Ectodermal cell (in vitro differentiated cells): Measurements from ENCODE around the gene SCAPER. TPM values are rescaled to one million over a fixed set of nuclear protein-coding genes. Genes with fewer than 3 reads are reported as not detected.
A peak's percentile ranks its signal among the peaks of the same experiment; 100 is the strongest.

Experiments
- H3K27ac ChIP-seq: 2 replicates; pipeline ENCODE4 v1.7.0; 2013; ENCODE audit warnings: mild to moderate bottlenecking, low read depth, low read length; ENCODE audit not compliant: insufficient read depth, poor library complexity, severe bottlenecking
- H3K27me3 ChIP-seq: 2 replicates; pipeline ENCODE4 v1.7.0; 2013; ENCODE audit warnings: mild to moderate bottlenecking, low read length; ENCODE audit not compliant: insufficient read depth, control insufficient read depth, poor library complexity, severe bottlenecking
- H3K36me3 ChIP-seq: one replicate; pipeline ENCODE4 v1.7.0; 2013; ENCODE audit warnings: low read length; ENCODE audit not compliant: control insufficient read depth, insufficient read depth
- H3K4me1 ChIP-seq: one replicate; pipeline ENCODE4 v1.7.0; 2013; ENCODE audit warnings: low read length; ENCODE audit not compliant: control insufficient read depth, insufficient read depth
- H3K4me3 ChIP-seq: 2 replicates; pipeline ENCODE4 v1.7.0; 2013; ENCODE audit warnings: low read depth, low read length, control low read depth; ENCODE audit not compliant: insufficient read depth
- H3K9me3 ChIP-seq: 2 replicates; pipeline ENCODE4 v1.7.0; 2013; ENCODE audit warnings: mild to moderate bottlenecking, low read length, moderate library complexity; ENCODE audit not compliant: control insufficient read depth
- WGBS, 2 experiments: methylation state at CpG; one replicate each; pipeline ENCODE4 v1.1.7; 2013; ENCODE audit warnings: missing lambda C conversion rate in 2 of 2; 5-methylcytosine and 5-hydroxymethylcytosine counted together
- polyA plus RNA-seq, 4 experiments: library from polyadenylated mRNA; stranded (reverse); fragments of 50-300 nt; gene quantifications; one replicate each; pipeline ENCODE4 v1.2.3, GENCODE V29; 2013

The SCAPER gene, protein sequence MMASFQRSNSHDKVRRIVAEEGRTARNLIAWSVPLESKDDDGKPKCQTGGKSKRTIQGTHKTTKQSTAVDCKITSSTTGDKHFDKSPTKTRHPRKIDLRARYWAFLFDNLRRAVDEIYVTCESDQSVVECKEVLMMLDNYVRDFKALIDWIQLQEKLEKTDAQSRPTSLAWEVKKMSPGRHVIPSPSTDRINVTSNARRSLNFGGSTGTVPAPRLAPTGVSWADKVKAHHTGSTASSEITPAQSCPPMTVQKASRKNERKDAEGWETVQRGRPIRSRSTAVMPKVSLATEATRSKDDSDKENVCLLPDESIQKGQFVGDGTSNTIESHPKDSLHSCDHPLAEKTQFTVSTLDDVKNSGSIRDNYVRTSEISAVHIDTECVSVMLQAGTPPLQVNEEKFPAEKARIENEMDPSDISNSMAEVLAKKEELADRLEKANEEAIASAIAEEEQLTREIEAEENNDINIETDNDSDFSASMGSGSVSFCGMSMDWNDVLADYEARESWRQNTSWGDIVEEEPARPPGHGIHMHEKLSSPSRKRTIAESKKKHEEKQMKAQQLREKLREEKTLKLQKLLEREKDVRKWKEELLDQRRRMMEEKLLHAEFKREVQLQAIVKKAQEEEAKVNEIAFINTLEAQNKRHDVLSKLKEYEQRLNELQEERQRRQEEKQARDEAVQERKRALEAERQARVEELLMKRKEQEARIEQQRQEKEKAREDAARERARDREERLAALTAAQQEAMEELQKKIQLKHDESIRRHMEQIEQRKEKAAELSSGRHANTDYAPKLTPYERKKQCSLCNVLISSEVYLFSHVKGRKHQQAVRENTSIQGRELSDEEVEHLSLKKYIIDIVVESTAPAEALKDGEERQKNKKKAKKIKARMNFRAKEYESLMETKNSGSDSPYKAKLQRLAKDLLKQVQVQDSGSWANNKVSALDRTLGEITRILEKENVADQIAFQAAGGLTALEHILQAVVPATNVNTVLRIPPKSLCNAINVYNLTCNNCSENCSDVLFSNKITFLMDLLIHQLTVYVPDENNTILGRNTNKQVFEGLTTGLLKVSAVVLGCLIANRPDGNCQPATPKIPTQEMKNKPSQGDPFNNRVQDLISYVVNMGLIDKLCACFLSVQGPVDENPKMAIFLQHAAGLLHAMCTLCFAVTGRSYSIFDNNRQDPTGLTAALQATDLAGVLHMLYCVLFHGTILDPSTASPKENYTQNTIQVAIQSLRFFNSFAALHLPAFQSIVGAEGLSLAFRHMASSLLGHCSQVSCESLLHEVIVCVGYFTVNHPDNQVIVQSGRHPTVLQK (N-terminal part only)
- 8.1 TPM for polyA plus RNA-seq (2013, experiment 1 of 4)
- polyA plus RNA-seq (2013, experiment 2 of 4): 10.9 TPM
- polyA plus RNA-seq (2013, experiment 3 of 4): 7.6 TPM
- 10.1 TPM for polyA plus RNA-seq (2013, experiment 4 of 4)

DNA sequence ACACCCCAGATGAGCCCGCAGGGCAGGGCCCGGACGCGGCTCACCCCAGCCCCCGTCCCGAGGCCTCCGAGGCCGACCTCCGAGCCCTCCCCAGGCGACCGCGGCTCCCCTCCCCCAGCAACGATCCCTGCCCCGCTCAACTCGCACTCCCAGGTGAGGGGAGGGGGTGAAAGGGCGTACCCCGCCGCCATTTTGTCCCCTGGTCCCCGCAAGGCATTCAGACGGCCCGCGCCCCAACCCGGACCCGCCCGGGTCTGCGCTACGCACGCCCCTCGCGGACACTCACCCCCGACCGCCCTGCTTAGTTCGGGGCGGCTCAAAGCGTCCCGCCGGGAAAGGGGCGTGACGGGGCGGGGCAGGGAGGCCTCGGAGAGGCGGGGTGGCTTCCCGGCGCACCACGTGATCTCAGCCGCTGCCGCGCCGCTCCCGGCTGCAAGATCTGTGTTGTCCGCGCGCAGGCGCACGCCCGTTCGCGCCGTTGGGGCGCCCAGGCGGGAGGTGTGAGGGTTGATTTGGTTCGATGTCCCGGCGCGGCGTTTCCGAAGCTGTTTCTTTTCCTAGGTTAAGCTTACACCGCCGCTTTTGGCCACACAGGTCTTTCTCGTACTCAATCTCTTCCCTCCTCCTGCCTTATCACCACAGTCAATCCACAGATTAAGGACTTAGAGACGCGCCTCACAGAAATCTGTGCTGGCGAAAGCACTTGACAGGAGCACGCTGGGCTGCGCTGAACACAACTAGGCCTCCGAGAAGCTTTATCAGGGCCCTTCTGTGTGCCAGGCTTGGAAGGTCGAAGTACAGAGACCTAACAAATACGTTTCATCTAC is at the start of gene SCAPER:
TSS of gene SCAPER (minus strand) at position 328 of the 827 bp plus-strand sequence. CDS start 21,523 bp downstream, outside the sequence.
- WGBS, 2 experiments: 2 to 3% methylated on average over 78 of the region's 78 CpGs

DNA sequence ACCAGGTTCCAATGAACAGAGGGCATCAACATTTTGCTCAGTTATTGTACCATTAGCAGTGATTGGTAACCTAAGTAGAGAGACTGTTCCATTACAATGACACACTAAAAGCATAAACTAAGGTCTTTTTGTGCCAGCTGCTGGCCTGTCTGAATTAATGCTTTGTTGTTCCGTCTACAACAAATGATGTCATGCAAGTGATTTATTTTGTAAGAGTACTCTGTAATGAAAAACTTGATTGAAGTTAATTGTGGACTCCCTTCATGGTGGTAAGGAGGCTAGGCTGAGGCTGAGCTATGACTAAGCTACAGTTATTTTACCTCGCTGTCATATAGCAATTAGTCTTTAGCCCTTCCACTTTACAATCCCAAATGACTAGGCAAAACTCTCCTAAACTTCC is 49.6 kb upstream of the SCAPER start:
- H3K36me3 ChIP-seq: peaks cover 3% of the 10 kb centered on the region
- H3K4me1 ChIP-seq: peaks cover 9% of the 10 kb centered on the region
- H3K9me3 ChIP-seq: no peaks in the 10 kb centered on the region
- WGBS, 2 experiments: 87 to 92% methylated on average over 2 of the region's 2 CpGs
- no peaks in the 10 kb centered on the region for H3K27me3 ChIP-seq
- no peak overlapping the region for H3K4me3 ChIP-seq
- H3K27ac ChIP-seq: no peak overlapping the region

More for the DNA sequence above, at the start of gene SCAPER:
- peak within 1 kb of the TSS; percentile 76 for H3K4me3 ChIP-seq
- no peaks in the 10 kb centered on the region for H3K36me3 ChIP-seq
- H3K9me3 ChIP-seq: no peaks in the 10 kb centered on the region
- peak within 1 kb of the TSS; percentile 26 for H3K27ac ChIP-seq
- H3K4me1 ChIP-seq: peaks cover 6% of the 10 kb centered on the region
- H3K27me3 ChIP-seq: peaks cover 19% of the 10 kb centered on the region

DNA sequence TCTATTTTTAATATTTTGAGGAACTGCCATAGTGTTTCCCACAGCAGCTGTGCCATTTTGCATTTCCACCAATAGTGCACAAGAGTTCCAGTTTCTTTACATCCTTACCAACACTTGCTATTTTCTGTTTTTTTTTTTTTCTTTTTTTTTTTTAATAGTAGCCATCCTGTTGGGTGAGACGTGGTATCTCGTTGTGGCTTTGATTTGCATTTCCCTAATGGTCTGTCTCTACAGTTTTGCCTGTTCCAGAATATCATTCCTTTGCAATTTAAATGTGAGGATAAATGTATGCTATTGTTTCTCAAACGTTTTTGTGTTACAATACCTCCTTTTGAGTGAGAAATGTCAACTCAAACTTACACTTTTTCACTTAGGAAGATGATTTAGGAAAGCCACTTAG is 48.8 kb upstream of the SCAPER start:
- no peaks in the 10 kb centered on the region for H3K27me3 ChIP-seq
- no peak overlapping the region for H3K4me3 ChIP-seq
- no peak overlapping the region for H3K27ac ChIP-seq
- H3K4me1 ChIP-seq: peaks cover 9% of the 10 kb centered on the region
- H3K9me3 ChIP-seq: no peaks in the 10 kb centered on the region
- peaks cover 5% of the 10 kb centered on the region for H3K36me3 ChIP-seq
- WGBS, 2 experiments: 66 to 80% methylated on average over 1 to 3 of the region's 3 CpGs

DNA sequence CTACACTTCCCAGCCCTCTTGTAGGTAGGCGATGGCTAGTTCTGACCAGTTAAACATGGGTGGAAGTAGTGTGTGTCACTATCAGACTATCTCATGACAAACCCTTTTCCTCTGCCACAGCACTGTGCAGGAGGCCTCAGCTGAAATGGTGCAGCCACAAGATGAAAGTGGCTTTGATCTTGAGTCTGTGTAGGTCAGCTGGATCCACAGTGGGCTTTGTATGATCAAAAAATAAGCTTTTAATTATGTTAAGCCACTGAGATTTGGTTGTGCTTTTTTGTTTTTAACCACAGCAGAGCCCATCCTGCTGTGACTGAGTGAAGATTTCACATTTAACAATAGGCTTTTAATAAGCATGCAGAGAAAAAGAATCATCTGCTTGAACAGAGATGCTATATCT is 46.1 kb upstream of the SCAPER start:
- Histone ChIP-seq H3K4me3 (no peak overlapping the region), H3K27ac (peak overlapping the region; percentile 11), H3K9me3 (no peaks in the 10 kb centered on the region), H3K36me3 (peaks cover 17% of the 10 kb centered on the region), H3K4me1 (peaks cover 9% of the 10 kb centered on the region), H3K27me3 (no peaks in the 10 kb centered on the region)
- WGBS, 2 experiments: 100% methylated on average over 1 of the region's 1 CpG; no CpG with 5 or more reads in 1 of the 2 experiments

DNA sequence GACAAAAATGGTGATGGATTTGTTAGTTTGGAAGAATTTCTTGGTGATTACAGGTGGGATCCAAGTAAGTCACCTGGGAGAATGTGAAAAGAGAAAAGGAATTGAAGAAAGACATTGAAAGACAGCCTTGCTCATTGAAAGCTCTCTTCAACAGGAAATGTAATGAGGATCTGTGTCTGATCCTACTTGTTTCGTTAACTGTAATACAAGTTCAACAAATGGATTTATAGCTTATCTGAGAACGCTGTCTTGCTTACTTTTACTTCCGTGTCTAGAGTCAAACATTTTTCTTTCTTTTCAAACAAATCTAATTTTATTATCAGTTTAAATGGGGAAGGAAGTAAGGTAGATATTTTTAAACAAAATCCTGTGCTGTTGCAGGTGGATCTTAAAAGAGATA is 42.3 kb upstream of the SCAPER start:
- Histone ChIP-seq H3K27ac (no peak overlapping the region), H3K4me1 (peaks cover 9% of the 10 kb centered on the region), H3K27me3 (no peaks in the 10 kb centered on the region), H3K9me3 (no peaks in the 10 kb centered on the region), H3K36me3 (peaks cover 39% of the 10 kb centered on the region), H3K4me3 (no peak overlapping the region)
- 99 to 100% methylated on average over 1 to 3 of the region's 3 CpGs for WGBS, 2 experiments

DNA sequence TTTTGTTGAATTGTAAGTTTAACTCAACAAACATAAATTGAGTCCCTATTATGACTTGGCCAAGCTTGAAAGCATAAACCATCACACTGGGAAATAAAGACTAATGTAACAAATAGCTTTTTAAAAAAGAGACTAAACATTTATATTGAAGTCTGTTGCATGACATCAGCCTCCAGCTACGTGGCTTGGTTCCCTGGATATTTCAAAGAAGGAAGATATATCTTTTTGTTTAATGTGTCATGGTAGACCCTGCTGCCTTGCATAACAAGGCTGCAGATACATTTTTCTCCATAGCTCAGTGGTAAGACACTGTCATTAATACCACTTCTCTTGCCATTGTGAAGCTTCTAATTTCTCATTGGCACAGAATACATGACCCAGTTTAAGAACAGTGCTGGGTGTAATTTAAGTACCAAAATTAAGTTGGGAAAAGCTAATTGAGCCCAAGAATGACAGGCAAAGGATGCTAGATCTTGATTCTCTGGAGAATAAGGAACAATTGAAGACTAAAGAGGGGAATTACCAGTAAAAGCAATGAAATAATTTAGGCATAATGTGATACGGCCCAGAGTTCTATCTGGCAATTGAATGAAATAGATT is 40.5 kb upstream of the SCAPER start:
- Histone ChIP-seq H3K4me1 (peaks cover under 1% of the 10 kb centered on the region), H3K4me3 (no peak overlapping the region), H3K27me3 (no peaks in the 10 kb centered on the region), H3K27ac (no peak overlapping the region), H3K9me3 (no peaks in the 10 kb centered on the region), H3K36me3 (peaks cover 38% of the 10 kb centered on the region)
- WGBS, 2 experiments: 98 to 99% methylated on average over 2 of the region's 2 CpGs

DNA sequence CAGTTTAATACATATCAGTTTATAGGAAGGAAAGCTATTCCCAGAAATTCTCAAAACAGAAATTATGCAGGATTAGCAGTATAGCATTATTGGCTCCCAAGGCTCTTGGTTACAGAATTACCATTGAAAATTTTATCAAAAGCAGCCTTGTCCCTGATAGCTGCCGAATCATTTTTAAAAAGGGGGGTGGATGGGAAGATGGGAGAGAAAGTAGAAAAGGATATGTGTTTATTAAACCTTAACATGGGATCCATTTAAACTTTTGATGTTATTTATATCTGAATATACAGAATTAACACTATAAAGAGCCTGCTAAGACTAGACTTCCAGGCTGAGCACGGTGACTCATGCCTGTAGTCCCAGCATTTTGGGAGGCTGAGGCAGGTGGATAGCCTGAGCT is 37.2 kb upstream of the SCAPER start:
- Histone ChIP-seq H3K27ac (no peak overlapping the region), H3K27me3 (no peaks in the 10 kb centered on the region), H3K9me3 (no peaks in the 10 kb centered on the region), H3K4me3 (no peak overlapping the region), H3K36me3 (peaks cover 24% of the 10 kb centered on the region), H3K4me1 (no peaks in the 10 kb centered on the region)
- 91 to 94% methylated on average over 2 of the region's 2 CpGs for WGBS, 2 experiments

DNA sequence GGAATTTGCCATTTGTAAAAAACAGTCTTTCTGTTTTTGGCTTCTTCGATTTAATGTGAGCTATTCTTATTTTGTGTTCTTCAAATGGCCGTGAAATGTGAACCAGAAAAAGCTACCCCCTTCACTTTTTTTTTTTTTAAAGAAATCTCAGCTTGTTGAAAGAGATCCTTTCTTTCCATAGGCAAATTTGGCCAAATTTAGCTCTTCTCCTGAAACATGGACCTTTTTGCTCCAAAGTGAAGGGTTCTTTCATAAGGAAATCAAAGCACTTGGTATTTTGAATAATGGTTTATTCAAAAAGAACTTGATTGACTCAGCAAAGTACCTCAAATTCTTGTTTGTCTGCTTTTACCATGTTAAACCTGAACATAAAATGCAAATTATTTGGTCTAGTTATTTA is 36.5 kb upstream of the SCAPER start:
- Histone ChIP-seq H3K27me3 (no peaks in the 10 kb centered on the region), H3K36me3 (peaks cover 31% of the 10 kb centered on the region), H3K4me1 (no peaks in the 10 kb centered on the region), H3K9me3 (no peaks in the 10 kb centered on the region), H3K27ac (no peak overlapping the region), H3K4me3 (no peak overlapping the region)
- WGBS, 2 experiments: 93% methylated on average over 2 of the region's 2 CpGs

DNA sequence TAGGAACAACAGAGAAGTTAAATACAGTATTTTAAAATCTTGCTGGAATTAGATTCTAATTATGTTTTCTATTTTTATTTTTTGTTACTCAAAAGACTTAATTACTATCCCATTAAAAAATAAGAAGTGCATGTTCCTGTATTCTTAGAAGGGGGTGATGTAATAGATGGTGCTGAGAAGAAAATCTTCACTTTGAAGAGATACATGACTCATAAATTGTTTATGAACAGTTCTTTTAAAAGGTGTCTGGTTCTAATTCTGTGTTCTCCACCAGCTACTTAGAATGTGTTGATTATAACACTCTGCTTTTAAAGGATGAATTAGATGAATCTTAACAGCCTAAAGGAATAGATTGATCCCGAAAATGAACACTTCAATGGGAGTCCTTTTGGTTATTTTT is 34.6 kb upstream of the SCAPER start:
- Histone ChIP-seq H3K27me3 (no peaks in the 10 kb centered on the region), H3K4me1 (no peaks in the 10 kb centered on the region), H3K4me3 (no peak overlapping the region), H3K27ac (no peak overlapping the region), H3K36me3 (peaks cover 34% of the 10 kb centered on the region), H3K9me3 (no peaks in the 10 kb centered on the region)
- 0 to 20% methylated on average over 1 of the region's 1 CpG for WGBS, 2 experiments
